Gastroesophageal sphincter (tissue), 4 donors: ENCODE data around the gene IL22RA1. TPM values are rescaled to one million over a fixed set of nuclear protein-coding genes. Genes with fewer than 3 reads are reported as not detected.

ENCODE experiments used
- ATAC-seq: fragments of 150-250 bp; one replicate; pipeline ENCODE4 v1.9.1; 2016; ENCODE audit warnings: mild to moderate bottlenecking, moderate library complexity
- H3K27ac ChIP-seq, 4 donors: fragments of 200-600 bp; sonication (generic) in 3 of 4; 1 replicate in 3 of 4; 2 replicates in 1 of 4; pipeline ENCODE4 v1.5.1; 2016 to 2019
- H3K27me3 ChIP-seq: fragments of 200-600 bp; sonication (generic); one replicate; pipeline ENCODE4 v1.5.1; 2019
- H3K36me3 ChIP-seq, 2 donors: fragments of 200-600 bp; sonication (generic); one replicate each; pipeline ENCODE4 v1.5.1; 2019; ENCODE audit warnings: control low read depth in 1 of 2
- H3K4me1 ChIP-seq, 3 donors: fragments of 200-600 bp; sonication (generic); 1 replicate in 2 of 3; 2 replicates in 1 of 3; pipeline ENCODE4 v1.5.1; 2016 to 2019; ENCODE audit warnings: control low read depth in 2 of 3
- H3K4me3 ChIP-seq, 2 donors: fragments of 200-600 bp; sonication (generic); one replicate each; pipeline ENCODE4 v1.5.1; 2019; ENCODE audit warnings: mild to moderate bottlenecking in 1 of 2, moderate library complexity in 1 of 2
- H3K9me3 ChIP-seq, 3 donors: fragments of 200-600 bp; sonication (generic); one replicate each; pipeline ENCODE4 v1.5.1; 2017 to 2019; ENCODE audit warnings: control low read depth in 2 of 3
- CTCF ChIP-seq, 4 experiments: fragments of 200-600 bp in 2 of 4; fragments of 450-650 bp in 2 of 4; sonication (generic) in 1 of 4; IDR thresholded peaks; one replicate each; pipeline ENCODE4 v1.5.1; 2017 to 2019; ENCODE audit warnings: antibody characterized with exemption in 4 of 4, mild to moderate bottlenecking in 2 of 4, moderate library complexity in 2 of 4
- EP300 ChIP-seq: sonication (generic); formaldehyde crosslinking; IDR thresholded peaks from one replicate; pipeline ENCODE4 v1.6.1; 2017; ENCODE audit warnings: antibody characterized with exemption, mild to moderate bottlenecking
- POLR2A ChIP-seq, 2 donors: fragments of 450-650 bp; IDR thresholded peaks; one replicate each; pipeline ENCODE4 v1.6.1; 2017; ENCODE audit warnings: antibody characterized with exemption in 2 of 2, mild to moderate bottlenecking in 2 of 2, moderate library complexity in 1 of 2
- POLR2AphosphoS5 ChIP-seq: sonication (generic); formaldehyde crosslinking; IDR thresholded peaks from one replicate; pipeline ENCODE4 v1.6.1; 2017; ENCODE audit warnings: antibody characterized with exemption
- WGBS, 2 donors: methylation state at CpG; one replicate each; pipeline ENCODE4 v1.1.5; 2018; ENCODE audit warnings: low coverage in 1 of 2; 5-methylcytosine and 5-hydroxymethylcytosine counted together
- total RNA-seq, 4 donors: library from RNA; depleted of rRNA; stranded (reverse); fragments of >200 nt; gene quantifications; one replicate each; pipeline ENCODE4 v1.1.0, GENCODE V29; 2016

The IL22RA1 gene
- total RNA-seq, 4 donors from 2014 or later, result 0.57 to 0.58 TPM; not detected in 2

- TF ChIP-seq EP300 (no peak), CTCF (IDR thresholded peaks at IDR 0.05) (no peak), POLR2AphosphoS5 (no peak), POLR2A (IDR thresholded peaks at IDR 0.05) (no peak)
- Histone ChIP-seq H3K4me1 (peaks cover 0 to 24% (median 0%) of the 10 kb centered on the region in 3 donors), H3K27me3 (no peaks in the 10 kb centered on the region), H3K27ac (peak overlapping the region in 1 of 4 donors; percentile 66), H3K9me3 (no peaks in the 10 kb centered on the region), H3K36me3 (no peaks in the 10 kb centered on the region), H3K4me3 (no peak overlapping the region)
- ATAC-seq, result no peak
- 88 to 100% methylated on average over 2 to 4 of the region's 15 CpGs for WGBS, 2 donors
Measured at GRCh38 chr1:24109686-24110475, 33.1 kb downstream of the IL22RA1 start.

DNA sequence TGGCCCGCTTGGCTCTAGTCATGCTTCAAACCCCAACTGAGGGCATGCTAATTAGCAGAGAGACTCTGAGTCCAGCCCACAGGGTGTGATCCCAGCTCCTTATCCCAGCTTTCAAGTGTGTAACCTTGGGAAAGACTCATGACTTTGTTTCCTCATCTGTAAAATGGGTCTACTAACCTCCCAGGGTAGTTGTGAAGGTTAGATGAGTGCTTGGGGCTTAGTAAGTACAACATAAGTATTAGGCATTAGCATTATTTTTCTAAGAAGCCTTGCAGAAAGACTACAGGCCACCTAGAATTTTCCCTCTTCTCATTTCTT lies 33.8 kb downstream of the IL22RA1 start:
- no peak for ATAC-seq
- H3K4me3 ChIP-seq, result no peak overlapping the region
- H3K4me1 ChIP-seq, result peaks cover 0 to 24% (median 0%) of the 10 kb centered on the region in 3 donors
- no peaks in the 10 kb centered on the region for H3K27me3 ChIP-seq
- no peaks in the 10 kb centered on the region for H3K9me3 ChIP-seq
- H3K27ac ChIP-seq, result peak overlapping the region in 1 of 4 donors; percentile 64
- no peaks in the 10 kb centered on the region for H3K36me3 ChIP-seq
- TF ChIP-seq EP300 (no peak), CTCF (IDR thresholded peaks at IDR 0.05) (no peak), POLR2AphosphoS5 (no peak), POLR2A (IDR thresholded peaks at IDR 0.05) (no peak)
- WGBS, 2 donors, result 86% methylated on average over 1 of the region's 1 CpG; no CpG with 5 or more reads in 1 of the 2 donors

- H3K4me3 ChIP-seq, result no peak overlapping the region
- no peaks in the 10 kb centered on the region for H3K9me3 ChIP-seq
- TF ChIP-seq POLR2AphosphoS5 (no peak), POLR2A (IDR thresholded peaks at IDR 0.05) (no peak), EP300 (no peak), CTCF (IDR thresholded peaks at IDR 0.05) (no peak)
- H3K27me3 ChIP-seq, result no peaks in the 10 kb centered on the region
- H3K36me3 ChIP-seq, result no peaks in the 10 kb centered on the region
- WGBS, 2 donors, result 77% methylated on average over 4 of the region's 22 CpGs; no CpG with 5 or more reads in 1 of the 2 donors
- peaks cover 0 to 27% (median 0%) of the 10 kb centered on the region in 3 donors for H3K4me1 ChIP-seq
- H3K27ac ChIP-seq, result peak overlapping the region in 1 of 4 donors; percentile 64
- ATAC-seq, result peak; percentile 39
Measured at GRCh38 chr1:24108334-24109165, 34.4 kb downstream of the IL22RA1 start.

DNA sequence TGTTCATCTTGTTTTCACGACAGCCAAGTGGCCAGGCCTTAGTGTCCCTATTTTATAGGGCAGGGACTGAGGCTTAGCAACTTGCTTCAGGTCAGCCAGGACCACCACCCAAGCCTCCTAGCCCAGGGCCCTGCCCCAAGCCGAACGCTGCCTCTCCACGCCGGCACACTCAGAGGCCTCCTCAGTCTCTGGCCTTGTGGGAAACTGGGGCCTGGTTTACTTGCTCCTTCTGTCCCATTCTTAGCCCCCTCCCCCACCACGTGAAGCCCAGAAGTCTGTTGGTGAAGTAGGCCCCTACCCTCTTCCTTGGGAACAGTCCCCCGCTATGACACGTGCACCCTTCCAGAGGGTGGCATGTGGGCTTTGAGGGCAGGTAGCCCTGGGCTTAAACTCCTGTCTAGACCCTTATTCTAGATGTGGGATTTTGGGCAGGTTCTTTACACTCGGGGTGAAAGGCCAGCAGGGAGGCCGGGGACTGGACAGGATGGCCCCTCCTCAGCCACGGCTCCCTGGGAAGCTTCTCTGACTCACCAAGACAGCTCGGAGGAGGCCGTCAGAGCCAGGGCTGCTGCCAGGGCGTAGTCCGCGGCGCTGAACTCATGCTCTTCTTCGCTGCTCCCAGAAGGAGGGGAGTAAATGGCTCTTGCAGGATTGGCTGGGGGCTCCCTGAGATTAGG lies 35.3 kb downstream of the IL22RA1 start:
- Histone ChIP-seq H3K36me3 (no peaks in the 10 kb centered on the region), H3K27ac (peak overlapping the region in 1 of 4 donors; percentile 64), H3K9me3 (no peaks in the 10 kb centered on the region), H3K27me3 (no peaks in the 10 kb centered on the region), H3K4me3 (no peak overlapping the region), H3K4me1 (peaks cover 0 to 33% (median 0%) of the 10 kb centered on the region in 3 donors)
- WGBS, 2 donors, result 76 to 86% methylated on average over 1 to 3 of the region's 18 CpGs
- ATAC-seq, result no peak
- TF ChIP-seq POLR2AphosphoS5, result no peak
- no peak for TF ChIP-seq CTCF (IDR thresholded peaks at IDR 0.05)
- no peak for TF ChIP-seq POLR2A (IDR thresholded peaks at IDR 0.05)
